GM18951 (cell line): Measurements from ENCODE around the gene SPDYE3.
"Not testable (repeated sequence)": the region's sequence is repeated elsewhere in the genome, so short reads cannot be mapped to it uniquely, and the experiment has no call there.

ENCODE experiments used
- POLR2A ChIP-seq: IDR thresholded peaks from 4 replicates; pipeline ENCODE4 v1.6.1; 2011; ENCODE audit warnings: mild to moderate bottlenecking; ENCODE audit not compliant: insufficient read length, insufficient read depth; ENCODE audit errors: extremely low read depth
- in situ Hi-C: fragments of 300-500 bp; cut with MboI; formaldehyde crosslinking; loops from one replicate; pipeline ENCODE4 v1.12.0; 2022; ENCODE audit warnings: low sequenced_read_pairs, mixed read lengths, inconsistent platforms; ENCODE audit not compliant: unreplicated experiment

The SPDYE3 gene

DNA sequence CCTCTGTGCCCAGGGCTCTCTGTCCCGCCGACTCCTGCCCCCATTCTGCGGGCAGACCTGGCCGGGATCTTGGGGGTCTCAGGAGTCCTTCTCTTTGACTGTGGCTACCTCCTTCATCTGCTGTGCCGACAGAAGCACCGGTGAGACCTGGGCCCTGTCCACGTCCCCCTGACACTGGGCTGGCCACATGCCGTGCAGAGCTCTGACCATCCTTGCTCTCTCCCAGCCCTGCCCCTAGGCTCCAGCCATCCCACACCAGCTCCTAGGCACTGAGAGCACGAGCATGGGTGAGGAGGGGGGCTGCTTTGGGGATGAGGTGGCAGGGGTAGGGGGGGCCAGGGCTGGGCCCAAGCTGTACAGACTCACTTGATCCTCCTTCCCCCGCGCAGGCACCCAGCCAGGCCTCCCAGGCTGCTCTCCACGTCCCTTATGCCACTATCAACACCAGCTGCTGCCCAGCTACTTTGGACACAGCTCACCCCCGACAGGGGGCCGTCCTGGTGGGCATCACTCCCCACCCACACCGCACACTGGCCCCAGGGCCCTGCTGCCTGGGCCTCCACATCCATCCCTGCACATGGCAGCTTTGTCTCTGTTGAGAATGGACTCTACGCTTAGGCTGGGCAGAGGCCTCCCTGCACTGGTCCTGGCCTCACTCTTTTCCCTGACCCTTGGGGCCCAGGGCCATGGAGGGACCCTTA is 45.6 kb downstream of the SPDYE3 start:
- no peak for TF ChIP-seq POLR2A
- in situ Hi-C loops = no loop called here

- no peak for TF ChIP-seq POLR2A
- in situ Hi-C loops = no loop called here
These were observed 46.3 kb downstream of the SPDYE3 start for GRCh38 chr7:100353685-100354330.

DNA sequence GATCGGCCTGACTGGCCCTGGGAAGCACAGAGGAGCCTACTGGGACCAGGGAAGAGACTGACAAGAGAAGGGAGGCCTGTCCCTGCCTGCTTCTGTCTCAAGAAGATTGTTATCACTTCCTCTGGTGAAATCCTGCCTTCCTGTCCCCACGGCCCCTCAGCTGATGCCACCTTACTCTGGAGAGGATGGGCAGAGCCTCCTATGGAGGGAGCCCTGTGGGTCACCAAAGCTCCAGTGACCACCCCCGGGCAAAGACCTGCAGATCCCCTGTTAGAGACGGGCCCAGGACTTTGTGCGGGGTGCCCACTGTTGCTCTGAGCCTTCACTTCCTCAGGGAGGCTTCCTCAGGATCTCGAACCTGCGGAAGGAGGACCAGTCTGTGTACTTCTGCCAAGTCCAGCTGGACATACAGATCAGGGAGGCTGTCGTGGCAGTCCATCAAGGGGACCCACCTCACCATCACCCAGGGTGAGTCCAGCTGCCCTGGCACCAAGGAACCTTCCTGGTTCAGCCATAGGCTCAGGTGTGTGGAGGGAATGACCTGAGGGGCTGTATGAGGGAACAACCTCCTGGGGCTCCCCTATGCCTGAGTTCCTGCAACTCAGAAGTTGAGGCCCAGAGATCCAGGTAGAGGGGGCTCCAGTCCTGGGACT is 49.0 kb downstream of the SPDYE3 start:
- in situ Hi-C loops = no loop called here
- no peak for TF ChIP-seq POLR2A

- TF ChIP-seq POLR2A = no peak
- in situ Hi-C loops = no loop called here
These were observed 49.6 kb downstream of the SPDYE3 start for GRCh38 chr7:100357131-100357561.

- in situ Hi-C loops = no loop called here
These were observed 50.7 kb downstream of the SPDYE3 start, which contains the start of gene PILRB for GRCh38 chr7:100358027-100358856. TSS of gene PILRB (plus strand) at chr7:100358117. CDS start at chr7:100358303, 186 bp downstream.

DNA sequence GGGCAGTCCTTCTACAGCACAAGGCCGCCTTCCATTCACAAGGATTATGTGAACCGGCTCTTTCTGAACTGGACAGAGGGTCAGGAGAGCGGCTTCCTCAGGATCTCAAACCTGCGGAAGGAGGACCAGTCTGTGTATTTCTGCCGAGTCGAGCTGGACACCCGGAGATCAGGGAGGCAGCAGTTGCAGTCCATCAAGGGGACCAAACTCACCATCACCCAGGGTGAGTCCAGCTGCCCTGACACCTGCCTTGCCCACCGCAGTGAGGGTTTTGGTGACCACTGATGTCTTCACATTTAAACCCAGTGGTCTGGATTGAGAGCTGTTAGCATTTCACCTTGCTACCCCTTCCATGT is 51.3 kb downstream of the SPDYE3 start:
- no peak for TF ChIP-seq POLR2A
- in situ Hi-C loops = no loop called here

More at GRCh38 chr7:100358027-100358856, 50.7 kb downstream of the SPDYE3 start, which contains the start of gene PILRB:
- no peak for TF ChIP-seq POLR2A

DNA sequence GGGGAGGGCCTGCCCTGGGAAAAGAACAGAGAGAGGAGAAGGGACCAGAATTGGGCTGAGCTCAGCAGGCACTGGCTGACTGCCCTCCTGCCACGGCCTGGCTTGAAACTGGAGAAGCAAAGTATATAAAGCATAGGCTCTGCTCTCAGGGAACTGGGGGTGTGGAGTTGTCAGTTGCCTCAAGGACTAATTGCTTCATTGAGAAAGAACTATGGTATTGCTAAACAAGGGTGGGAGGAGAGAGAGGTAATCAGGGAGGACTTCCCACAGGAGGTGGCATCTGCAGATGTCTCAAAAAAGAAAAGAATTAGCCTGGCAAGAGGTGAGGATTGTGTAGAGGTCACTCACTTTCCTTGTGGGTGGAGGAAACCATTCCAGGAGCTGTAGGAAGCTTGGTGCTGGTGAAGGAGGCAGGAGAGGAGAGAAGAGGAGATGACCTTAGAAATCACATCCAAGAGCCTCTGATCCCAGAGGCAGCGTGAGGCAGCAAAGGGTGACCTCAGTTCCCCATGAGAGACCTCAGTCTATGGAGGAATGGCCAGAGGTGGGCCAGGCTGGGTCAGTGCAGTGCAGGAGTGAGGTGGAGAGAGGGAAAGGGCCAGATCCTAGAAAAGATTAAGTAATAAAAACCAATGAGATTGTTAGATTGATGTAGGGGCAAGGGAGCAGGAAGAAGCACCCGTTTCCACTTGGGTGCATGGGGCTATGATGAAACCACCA is 52.8 kb downstream of the SPDYE3 start:
- in situ Hi-C loops = no loop called here
- TF ChIP-seq POLR2A = no peak

DNA sequence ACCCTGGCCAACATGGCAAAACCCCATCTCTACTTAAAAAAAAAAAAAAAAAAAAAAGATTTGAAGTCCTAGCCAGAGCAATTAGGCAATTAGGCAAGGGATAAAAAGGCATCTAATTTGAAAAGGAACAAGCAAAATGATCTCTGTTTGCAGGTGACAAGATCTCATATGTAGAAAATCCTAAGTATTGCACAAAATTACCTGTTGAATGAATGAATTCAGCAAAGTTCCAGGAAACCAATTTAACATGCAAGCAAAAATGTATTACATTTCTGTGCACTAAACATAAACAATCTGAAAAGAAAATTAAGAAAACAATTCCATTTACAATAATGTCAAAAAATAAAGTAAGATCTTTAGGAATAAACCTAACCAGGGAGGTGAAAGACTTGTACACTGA is 55.6 kb downstream of the SPDYE3 start:
- TF ChIP-seq POLR2A = no peak
- in situ Hi-C loops = no loop called here

DNA sequence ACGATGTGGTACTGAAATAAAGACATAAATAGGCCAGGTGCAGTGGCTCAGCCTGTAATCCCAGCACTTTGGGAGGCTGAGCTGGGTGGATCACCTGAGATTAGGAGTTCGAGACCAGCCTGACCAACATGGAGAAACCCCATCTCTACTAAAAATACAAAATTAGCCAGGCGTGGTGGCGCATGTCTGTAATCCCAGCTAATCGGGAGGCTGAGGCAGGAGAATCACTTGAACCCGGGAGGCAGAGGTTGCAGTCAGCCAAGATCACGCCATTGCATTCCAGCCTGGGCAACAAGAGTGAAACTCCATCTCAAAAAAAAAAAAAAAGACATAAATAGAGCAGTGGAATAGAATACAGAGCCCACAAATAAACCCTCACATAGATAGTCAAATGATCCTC is 56.3 kb downstream of the SPDYE3 start:
- in situ Hi-C loops = not testable (repeated sequence)

GRCh38 chr7:100364480-100364879 is 57.0 kb downstream of the SPDYE3 start:
- TF ChIP-seq POLR2A = no peak
- in situ Hi-C loops = no loop called here

GRCh38 chr7:100365998-100366367 is 58.5 kb downstream of the SPDYE3 start:
- in situ Hi-C loops = not testable (repeated sequence)

GRCh38 chr7:100366411-100367250 is 59.1 kb downstream of the SPDYE3 start:
- TF ChIP-seq POLR2A = peak; percentile 38
- in situ Hi-C loops = no loop called here
